ENCODE data around the gene CCNG2.

- no peak for TF ChIP-seq CTCF (conservative IDR thresholded peaks at IDR 0.05 in 1 of 2, IDR thresholded peaks at IDR 0.05 in 1 of 2; ENCODE audit: extremely low read depth in 1 of 2, insufficient read depth in 1 of 2, low read depth in 1 of 2, low read length in 2 of 2)
- no peak for TF ChIP-seq EZH2 (IDR thresholded peaks at IDR 0.05; ENCODE audit: borderline replicate concordance, low read length)
Measured at GRCh38 chr4:77199276-77199675, 42.3 kb downstream of the CCNG2 start.

Measured in mammary epithelial cell (primary cell).